ENCODE results near the gene COX4I2.

- TF ChIP-seq CTCF (IDR thresholded peaks at IDR 0.05; ENCODE audit: low read depth, low read length, poor library complexity, severe bottlenecking) (no peak), EZH2phosphoT487 (IDR thresholded peaks at IDR 0.05; ENCODE audit: borderline replicate concordance, low read length) (no peak)
Measured at GRCh38 chr20:31597481-31597855, 40.2 kb upstream of the COX4I2 start.
